Measurements from ENCODE around the gene TP53BP2.

DNA sequence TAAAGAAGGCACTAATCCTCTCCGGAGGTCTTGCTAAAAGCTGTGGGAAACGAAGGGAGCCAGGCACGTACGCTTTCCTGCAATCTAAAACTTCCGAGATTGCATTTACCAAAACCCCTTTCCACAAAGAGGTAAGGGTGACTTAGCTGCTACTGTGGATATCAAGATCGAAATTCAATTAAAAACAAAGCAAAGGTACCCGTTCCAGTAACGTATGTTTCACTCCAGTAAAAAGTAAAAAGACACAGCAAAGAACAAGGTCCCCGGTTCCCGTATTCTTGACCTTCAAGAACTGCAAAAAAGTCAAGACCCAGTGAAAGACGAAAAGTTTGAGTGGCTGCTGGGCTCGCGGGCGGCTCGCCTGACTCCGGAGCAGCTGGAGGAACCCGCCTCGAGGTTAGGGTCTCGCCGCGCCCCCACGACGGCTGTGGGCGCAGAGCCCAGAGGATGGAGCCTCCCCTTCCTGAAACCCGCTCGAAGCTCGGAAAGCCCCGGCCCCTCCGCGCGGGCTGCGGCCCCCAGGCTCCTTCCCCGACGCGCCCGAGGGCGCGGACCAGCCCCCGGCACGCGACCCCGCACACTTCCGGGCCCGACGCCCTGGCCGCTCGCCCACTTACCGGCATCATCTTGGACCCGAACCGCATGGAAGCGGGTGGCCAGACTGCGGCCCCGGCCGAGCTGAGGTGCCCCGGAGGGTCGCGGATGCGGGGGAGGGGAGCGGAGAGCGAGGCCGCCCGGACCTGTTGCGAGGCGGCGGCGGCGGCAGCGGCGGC lies 524 bp downstream of the TP53BP2 start:
- no peak for TF ChIP-seq POLR2A (IDR thresholded peaks at IDR 0.05)
- TF ChIP-seq, protein P1, sequence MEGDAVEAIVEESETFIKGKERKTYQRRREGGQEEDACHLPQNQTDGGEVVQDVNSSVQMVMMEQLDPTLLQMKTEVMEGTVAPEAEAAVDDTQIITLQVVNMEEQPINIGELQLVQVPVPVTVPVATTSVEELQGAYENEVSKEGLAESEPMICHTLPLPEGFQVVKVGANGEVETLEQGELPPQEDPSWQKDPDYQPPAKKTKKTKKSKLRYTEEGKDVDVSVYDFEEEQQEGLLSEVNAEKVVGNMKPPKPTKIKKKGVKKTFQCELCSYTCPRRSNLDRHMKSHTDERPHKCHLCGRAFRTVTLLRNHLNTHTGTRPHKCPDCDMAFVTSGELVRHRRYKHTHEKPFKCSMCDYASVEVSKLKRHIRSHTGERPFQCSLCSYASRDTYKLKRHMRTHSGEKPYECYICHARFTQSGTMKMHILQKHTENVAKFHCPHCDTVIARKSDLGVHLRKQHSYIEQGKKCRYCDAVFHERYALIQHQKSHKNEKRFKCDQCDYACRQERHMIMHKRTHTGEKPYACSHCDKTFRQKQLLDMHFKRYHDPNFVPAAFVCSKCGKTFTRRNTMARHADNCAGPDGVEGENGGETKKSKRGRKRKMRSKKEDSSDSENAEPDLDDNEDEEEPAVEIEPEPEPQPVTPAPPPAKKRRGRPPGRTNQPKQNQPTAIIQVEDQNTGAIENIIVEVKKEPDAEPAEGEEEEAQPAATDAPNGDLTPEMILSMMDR (IDR thresholded peaks at IDR 0.05), result no peak
